DND-41 (cell line): ENCODE data around the gene KHSRP.

Source experiments
- ATAC-seq: fragments of 200-7000 bp; cut with Tn5 transposase; 3 replicates; pipeline ENCODE4 v1.9.1; 2021; ENCODE audit warnings: low read depth; ENCODE audit not compliant: insufficient read depth
- DNase-seq: peaks from one replicate; pipeline ENCODE4 v3.0.0-alpha.2; 2020
- H2AFZ ChIP-seq: 2 replicates; pipeline ENCODE4 v1.6.0; 2012; ENCODE audit warnings: low read depth, low read length
- H3K27ac ChIP-seq: 2 replicates; pipeline ENCODE4 v1.5.1; 2012; ENCODE audit warnings: low read length, inconsistent platforms
- H3K27me3 ChIP-seq: fragments of 200-600 bp; sonication (generic); 2 replicates; pipeline ENCODE4 v1.6.0; 2012; ENCODE audit warnings: low read length, mild to moderate bottlenecking, inconsistent platforms; ENCODE audit not compliant: insufficient read depth, poor library complexity
- H3K36me3 ChIP-seq: 2 replicates; pipeline ENCODE4 v1.5.1; 2012; ENCODE audit warnings: low read length, inconsistent platforms; ENCODE audit not compliant: insufficient read depth
- H3K4me1 ChIP-seq: 2 replicates; pipeline ENCODE4 v1.5.1; 2012; ENCODE audit warnings: mild to moderate bottlenecking, low read length; ENCODE audit not compliant: insufficient read depth
- H3K4me2 ChIP-seq: 2 replicates; pipeline ENCODE4 v1.6.0; 2012; ENCODE audit warnings: mild to moderate bottlenecking, moderate library complexity, low read length, inconsistent platforms; ENCODE audit not compliant: insufficient read depth
- H3K4me3 ChIP-seq, 2 experiments: fragments of 200-600 bp in 1 of 2; shearing (Covaris generic) in 1 of 2; 2 replicates each; pipeline ENCODE4 v1.5.1; 2012 to 2016; ENCODE audit warnings: inconsistent platforms in 2 of 2, low read length in 2 of 2, mild to moderate bottlenecking in 2 of 2, low read depth in 1 of 2, moderate library complexity in 1 of 2
- H3K79me2 ChIP-seq: 2 replicates; pipeline ENCODE4 v1.6.0; 2012; ENCODE audit warnings: low read length, inconsistent platforms; ENCODE audit not compliant: insufficient read depth
- H3K9ac ChIP-seq: 2 replicates; pipeline ENCODE4 v1.6.0; 2012; ENCODE audit warnings: low read depth, mild to moderate bottlenecking, inconsistent platforms, low read length, moderate library complexity
- H3K9me3 ChIP-seq: 2 replicates; pipeline ENCODE4 v1.5.1; 2012; ENCODE audit warnings: low read length, moderate library complexity, mild to moderate bottlenecking, inconsistent platforms; ENCODE audit not compliant: insufficient read depth, severe bottlenecking
- H4K20me1 ChIP-seq: 2 replicates; pipeline ENCODE4 v1.6.0; 2012; ENCODE audit warnings: low read length; ENCODE audit not compliant: insufficient read depth
- EZH2 ChIP-seq: IDR thresholded peaks from 3 replicates; pipeline ENCODE4 v1.6.1; 2012; ENCODE audit warnings: borderline replicate concordance, low read depth, mild to moderate bottlenecking, moderate library complexity, low read length, inconsistent platforms; ENCODE audit not compliant: severe bottlenecking
- TF ChIP-seq, protein P1 (sequence below): IDR thresholded peaks from 2 replicates; pipeline ENCODE4 v1.5.1; 2012; ENCODE audit warnings: borderline replicate concordance, low read length, moderate library complexity, mild to moderate bottlenecking; ENCODE audit not compliant: poor library complexity, severe bottlenecking; ENCODE audit errors: extremely low read depth

KHSRP gene

DNA sequence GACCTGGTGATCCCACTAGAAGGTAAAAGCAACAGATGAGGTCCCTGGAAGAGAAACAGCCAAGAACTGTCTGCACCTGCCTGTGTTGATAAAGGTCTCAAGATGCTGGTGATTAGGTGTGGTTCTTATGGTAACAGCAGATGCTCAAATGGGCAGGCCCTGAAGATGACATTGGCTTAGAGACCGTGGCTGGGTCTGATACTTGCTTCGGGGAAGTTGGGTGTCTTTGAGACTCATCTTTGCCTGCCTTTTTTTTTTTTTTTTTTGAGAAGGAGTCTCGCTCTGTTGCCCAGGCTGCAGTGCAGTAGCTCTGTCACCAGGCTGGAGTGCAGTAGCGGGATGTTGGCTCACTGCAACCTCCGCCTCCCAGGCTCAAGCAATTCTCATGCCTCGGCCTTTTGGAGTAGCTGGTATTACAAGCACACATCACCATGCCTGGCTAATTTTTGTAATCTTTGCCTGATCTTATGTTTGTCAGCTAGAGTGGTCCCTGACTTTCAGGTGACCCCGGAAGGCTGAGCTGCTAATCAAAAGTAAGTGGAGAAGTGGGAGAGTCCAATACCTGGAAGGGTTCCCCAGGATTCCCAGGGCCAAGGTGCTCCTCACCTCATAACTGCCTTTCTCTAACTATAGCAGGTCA is 27.1 kb upstream of the KHSRP start:
- Histone ChIP-seq H3K4me2 (no peak overlapping the region), H4K20me1 (no peaks in the 10 kb centered on the region), H2AFZ (no peak overlapping the region), H3K79me2 (no peaks in the 10 kb centered on the region), H3K9me3 (peaks cover 16% of the 10 kb centered on the region), H3K4me3 (no peak overlapping the region), H3K4me1 (no peaks in the 10 kb centered on the region), H3K27ac (no peak overlapping the region), H3K36me3 (peaks cover 36% of the 10 kb centered on the region), H3K27me3 (no peaks in the 10 kb centered on the region), H3K9ac (no peak overlapping the region)
- TF ChIP-seq, protein P1, sequence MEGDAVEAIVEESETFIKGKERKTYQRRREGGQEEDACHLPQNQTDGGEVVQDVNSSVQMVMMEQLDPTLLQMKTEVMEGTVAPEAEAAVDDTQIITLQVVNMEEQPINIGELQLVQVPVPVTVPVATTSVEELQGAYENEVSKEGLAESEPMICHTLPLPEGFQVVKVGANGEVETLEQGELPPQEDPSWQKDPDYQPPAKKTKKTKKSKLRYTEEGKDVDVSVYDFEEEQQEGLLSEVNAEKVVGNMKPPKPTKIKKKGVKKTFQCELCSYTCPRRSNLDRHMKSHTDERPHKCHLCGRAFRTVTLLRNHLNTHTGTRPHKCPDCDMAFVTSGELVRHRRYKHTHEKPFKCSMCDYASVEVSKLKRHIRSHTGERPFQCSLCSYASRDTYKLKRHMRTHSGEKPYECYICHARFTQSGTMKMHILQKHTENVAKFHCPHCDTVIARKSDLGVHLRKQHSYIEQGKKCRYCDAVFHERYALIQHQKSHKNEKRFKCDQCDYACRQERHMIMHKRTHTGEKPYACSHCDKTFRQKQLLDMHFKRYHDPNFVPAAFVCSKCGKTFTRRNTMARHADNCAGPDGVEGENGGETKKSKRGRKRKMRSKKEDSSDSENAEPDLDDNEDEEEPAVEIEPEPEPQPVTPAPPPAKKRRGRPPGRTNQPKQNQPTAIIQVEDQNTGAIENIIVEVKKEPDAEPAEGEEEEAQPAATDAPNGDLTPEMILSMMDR: no peak
- no peak for TF ChIP-seq EZH2
- no peak for ATAC-seq
- DNase-seq: no peak

DNA sequence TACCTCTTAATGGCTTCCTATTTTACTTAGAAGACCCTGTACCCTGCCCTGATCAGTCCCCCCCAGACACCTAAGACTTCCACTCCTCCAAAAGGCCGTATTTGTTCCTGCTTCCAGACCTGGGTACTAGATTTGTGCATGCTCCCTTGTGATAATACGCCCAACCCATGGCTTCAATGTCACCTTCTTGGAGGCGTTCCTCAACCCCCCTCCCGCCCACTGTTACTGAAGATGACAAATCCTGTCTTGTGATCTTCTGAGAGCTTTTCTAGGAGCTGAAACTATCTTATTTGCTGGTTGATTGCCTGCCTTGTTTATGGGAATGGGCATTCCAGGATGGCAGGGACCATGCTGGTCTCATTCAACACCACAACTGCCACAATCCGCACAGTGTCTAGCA is 25.6 kb upstream of the KHSRP start:
- H3K9ac ChIP-seq: no peak overlapping the region
- no peaks in the 10 kb centered on the region for H3K27me3 ChIP-seq
- H3K36me3 ChIP-seq: peaks cover 32% of the 10 kb centered on the region
- no peaks in the 10 kb centered on the region for H3K79me2 ChIP-seq
- H4K20me1 ChIP-seq: no peaks in the 10 kb centered on the region
- H3K27ac ChIP-seq: no peak overlapping the region
- DNase-seq (no peak), ATAC-seq (no peak)
- no peak overlapping the region for H2AFZ ChIP-seq
- H3K4me1 ChIP-seq: no peaks in the 10 kb centered on the region
- H3K4me3 ChIP-seq: no peak overlapping the region
- no peak overlapping the region for H3K4me2 ChIP-seq
- H3K9me3 ChIP-seq: peaks cover 16% of the 10 kb centered on the region
- TF ChIP-seq, protein P1: no peak
- no peak for TF ChIP-seq EZH2

DNA sequence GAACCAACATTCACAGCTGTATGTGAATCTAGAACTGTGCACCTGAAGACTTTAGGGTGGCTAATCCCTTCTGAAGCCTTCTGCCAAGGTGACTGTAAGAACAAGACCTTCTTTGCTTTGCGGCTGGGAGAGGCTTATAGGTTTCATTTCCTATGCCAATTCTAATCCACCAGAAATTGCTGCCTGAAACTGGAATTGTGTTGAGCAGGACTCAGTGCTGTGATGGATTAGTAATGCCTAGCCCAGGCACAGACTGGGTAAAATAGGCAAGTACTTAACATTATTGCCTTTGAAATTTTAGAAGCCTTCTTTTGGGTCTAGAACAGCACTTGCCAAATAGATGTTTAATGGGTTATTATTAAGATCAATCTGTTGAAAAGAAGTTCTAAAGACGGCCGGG is 23.4 kb upstream of the KHSRP start:
- Histone ChIP-seq H3K4me1 (no peaks in the 10 kb centered on the region), H2AFZ (no peak overlapping the region), H3K36me3 (peaks cover 11% of the 10 kb centered on the region; the same call in 1 of the 2 replicates), H3K4me3 (no peak overlapping the region), H3K27me3 (no peaks in the 10 kb centered on the region), H3K79me2 (no peaks in the 10 kb centered on the region), H3K27ac (no peak overlapping the region), H3K9ac (no peak overlapping the region), H3K9me3 (no peaks in the 10 kb centered on the region), H4K20me1 (no peaks in the 10 kb centered on the region), H3K4me2 (no peak overlapping the region)
- ATAC-seq (no peak), DNase-seq (no peak)
- no peak for TF ChIP-seq EZH2
- TF ChIP-seq, protein P1: no peak

DNA sequence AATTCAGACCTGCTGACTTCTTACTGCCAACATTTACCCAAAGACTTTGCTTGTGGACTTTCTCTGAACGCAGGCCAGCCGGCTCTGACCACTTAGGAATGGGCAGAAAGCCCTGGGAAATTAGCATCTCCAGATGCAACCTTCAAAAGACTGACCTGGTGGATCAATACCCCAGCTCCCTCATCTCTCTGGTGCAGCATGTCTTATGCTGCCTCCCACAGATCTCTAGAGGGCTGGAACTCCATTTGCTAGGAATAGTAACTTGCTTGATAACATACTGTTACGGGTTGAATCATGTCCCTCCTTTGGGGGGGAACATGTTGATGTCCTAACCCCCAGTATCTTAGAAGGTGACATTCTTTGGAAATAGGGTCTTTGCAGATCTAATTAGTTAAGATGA is 21.8 kb upstream of the KHSRP start:
- no peak for ATAC-seq
- no peaks in the 10 kb centered on the region for H3K4me1 ChIP-seq
- H3K36me3 ChIP-seq: peaks cover 8% of the 10 kb centered on the region; the same call in 1 of the 2 replicates
- no peak overlapping the region for H3K9ac ChIP-seq
- H3K4me2 ChIP-seq: no peak overlapping the region
- no peaks in the 10 kb centered on the region; the same call in 1 of the 2 replicates for H4K20me1 ChIP-seq
- no peak for DNase-seq
- no peak overlapping the region for H3K4me3 ChIP-seq
- H3K27ac ChIP-seq: no peak overlapping the region
- H2AFZ ChIP-seq: no peak overlapping the region
- no peaks in the 10 kb centered on the region for H3K79me2 ChIP-seq
- no peaks in the 10 kb centered on the region for H3K9me3 ChIP-seq
- TF ChIP-seq, protein P1: no peak
- TF ChIP-seq EZH2: no peak
- H3K27me3 ChIP-seq: no peaks in the 10 kb centered on the region
